GM23338 (cell line): ENCODE results near the gene CCDC120. TPM values are rescaled to one million over a fixed set of nuclear protein-coding genes. Genes with fewer than 3 reads are reported as not detected.

Source experiments
- ATAC-seq: fragments of 200-7000 bp; cut with Tn5 transposase; 3 replicates; pipeline ENCODE4 v1.9.1; 2020
- DNase-seq: peaks from one replicate; pipeline ENCODE4 v3.0.0-alpha.2; 2015; ENCODE audit warnings: low spot score
- H2AFZ ChIP-seq: fragments of 200-600 bp; sonication (generic); 2 replicates; pipeline ENCODE4 v1.8.0; 2016; ENCODE audit warnings: antibody characterized with exemption, mild to moderate bottlenecking, moderate library complexity
- H3F3A ChIP-seq: fragments of 200-600 bp; sonication (generic); replicated peaks from 2 replicates; pipeline ENCODE4 v1.8.0; 2017; ENCODE audit warnings: antibody characterized with exemption, mixed run types, low read depth
- H3K27ac ChIP-seq: fragments of 200-600 bp; sonication (generic); 2 replicates; pipeline ENCODE4 v1.6.1; 2016; ENCODE audit warnings: low read depth
- H3K27me3 ChIP-seq: fragments of 200-600 bp; sonication (generic); 2 replicates; pipeline ENCODE4 v1.8.0; 2016; ENCODE audit warnings: mild to moderate bottlenecking, mixed run types, moderate library complexity; ENCODE audit not compliant: insufficient read depth
- H3K36me3 ChIP-seq: fragments of 200-600 bp; sonication (generic); 2 replicates; pipeline ENCODE4 v1.8.0; 2016; ENCODE audit warnings: mild to moderate bottlenecking; ENCODE audit not compliant: insufficient read depth
- H3K4me1 ChIP-seq: fragments of 200-600 bp; sonication (generic); 2 replicates; pipeline ENCODE4 v1.8.0; 2016; ENCODE audit warnings: mild to moderate bottlenecking, moderate library complexity; ENCODE audit not compliant: insufficient read depth
- H3K4me2 ChIP-seq: fragments of 200-600 bp; sonication (generic); 2 replicates; pipeline ENCODE4 v1.7.1; 2017; ENCODE audit warnings: mixed run types
- H3K4me3 ChIP-seq: fragments of 200-600 bp; sonication (generic); 2 replicates; pipeline ENCODE4 v1.6.1; 2016; ENCODE audit warnings: mixed run types
- H3K79me2 ChIP-seq: fragments of 200-600 bp; sonication (generic); replicated peaks from 2 replicates; pipeline ENCODE4 v1.8.0; 2017; ENCODE audit warnings: mild to moderate bottlenecking; ENCODE audit not compliant: insufficient read depth
- H3K9me2 ChIP-seq: fragments of 200-600 bp; sonication (generic); 2 replicates; pipeline ENCODE4 v1.8.0; 2017; ENCODE audit not compliant: insufficient read depth
- H4K20me1 ChIP-seq: fragments of 200-600 bp; sonication (generic); replicated peaks from 2 replicates; pipeline ENCODE4 v1.8.0; 2017; ENCODE audit warnings: mild to moderate bottlenecking; ENCODE audit not compliant: insufficient read depth
- H3K27ac Mint-ChIP-seq: 2 replicates; pipeline ENCODE4 v1.8.0; 2020; ENCODE audit warnings: inconsistent platforms, mild to moderate bottlenecking, moderate library complexity, mixed read lengths
- H3K27me3 Mint-ChIP-seq: 3 replicates; pipeline ENCODE4 v1.8.0; 2022; ENCODE audit warnings: low read depth, mild to moderate bottlenecking, moderate library complexity, mixed read lengths, inconsistent platforms; ENCODE audit not compliant: insufficient read depth, poor library complexity
- H3K36me3 Mint-ChIP-seq: 3 replicates; pipeline ENCODE4 v1.8.0; 2021; ENCODE audit warnings: low read depth, mild to moderate bottlenecking, inconsistent platforms, moderate library complexity, mixed read lengths
- H3K4me1 Mint-ChIP-seq: 3 replicates; pipeline ENCODE4 v1.8.0; 2020; ENCODE audit warnings: mild to moderate bottlenecking, inconsistent platforms, mixed read lengths
- H3K4me3 Mint-ChIP-seq: 3 replicates; pipeline ENCODE4 v1.8.0; 2021; ENCODE audit warnings: moderate library complexity, mild to moderate bottlenecking, inconsistent platforms, mixed read lengths
- H3K9me3 Mint-ChIP-seq: 3 replicates; pipeline ENCODE4 v1.8.0; 2020; ENCODE audit warnings: moderate library complexity, mild to moderate bottlenecking, inconsistent platforms, mixed read lengths
- CREB1 ChIP-seq: fragments of 250-450 bp; sonication (Bioruptor Pico); IDR thresholded peaks from 2 replicates; pipeline ENCODE4 v1.5.0; 2020; ENCODE audit warnings: low read depth, mild to moderate bottlenecking, moderate library complexity
- CTCF ChIP-seq, 2 experiments: fragments of 200-600 bp in 1 of 2; sonication (generic) in 1 of 2; conservative IDR thresholded peaks; 2 replicates each; pipeline versions ENCODE4 v1.5.1 to v1.6.1; 2016 to 2017; ENCODE audit warnings: antibody characterized with exemption in 2 of 2, low read depth in 2 of 2, mild to moderate bottlenecking in 2 of 2, moderate library complexity in 1 of 2
- ETS1 ChIP-seq: IDR thresholded peaks from 2 replicates; pipeline ENCODE4 v1.6.1; 2016; ENCODE audit warnings: antibody characterized with exemption
- EZH2 ChIP-seq: fragments of 200-600 bp; sonication (generic); IDR thresholded peaks from one replicate; pipeline ENCODE4 v1.8.0; 2017; ENCODE audit warnings: antibody characterized with exemption, mild to moderate bottlenecking, low read depth; ENCODE audit not compliant: unreplicated experiment
- EZH2phosphoT487 ChIP-seq: fragments of 200-600 bp; sonication (generic); IDR thresholded peaks from one replicate; pipeline ENCODE4 v1.8.1; 2018; ENCODE audit warnings: antibody characterized with exemption; ENCODE audit not compliant: unreplicated experiment
- JUNB ChIP-seq: IDR thresholded peaks from one replicate; pipeline ENCODE4 v1.6.1; 2016; ENCODE audit warnings: antibody characterized with exemption; ENCODE audit not compliant: unreplicated experiment
- NANOG ChIP-seq: IDR thresholded peaks from 2 replicates; pipeline ENCODE4 v1.6.1; 2016; ENCODE audit warnings: antibody characterized with exemption, borderline replicate concordance
- POLR2AphosphoS5 ChIP-seq: IDR thresholded peaks from 2 replicates; pipeline ENCODE4 v1.6.1; 2016; ENCODE audit warnings: antibody characterized with exemption, low read depth
- REST ChIP-seq: IDR thresholded peaks from one replicate; pipeline ENCODE4 v1.6.1; 2018; ENCODE audit warnings: antibody characterized with exemption; ENCODE audit not compliant: unreplicated experiment
- STAT1 ChIP-seq: IDR thresholded peaks from one replicate; pipeline ENCODE4 v1.6.1; 2016; ENCODE audit warnings: antibody characterized with exemption; ENCODE audit not compliant: unreplicated experiment
- ZNF114 ChIP-seq: fragments of 250-450 bp; sonication (Bioruptor Pico); IDR thresholded peaks from 2 replicates; pipeline ENCODE4 v1.5.0; 2020; ENCODE audit warnings: mild to moderate bottlenecking, moderate library complexity
- ZNF331 ChIP-seq: fragments of 250-450 bp; sonication (Bioruptor Pico); IDR thresholded peaks from 2 replicates; pipeline ENCODE4 v1.5.0; 2020; ENCODE audit warnings: low read depth, mild to moderate bottlenecking, moderate library complexity
- ZNF462 ChIP-seq: fragments of 250-450 bp; sonication (Bioruptor Pico); IDR thresholded peaks from 2 replicates; pipeline ENCODE4 v1.5.0; 2020; ENCODE audit warnings: mild to moderate bottlenecking, moderate library complexity
- polyA plus RNA-seq: library from polyadenylated mRNA; unstranded; fragments of >200 nt; fragmentation: Nextera tagmentation; extraction: Ambion mirVana; gene quantifications from 2 replicates; pipeline ENCODE4 v1.2.1, GENCODE V29; 2016
- total RNA-seq: library from RNA; depleted of rRNA; stranded (reverse); fragments of >200 nt; shearing (Covaris generic); gene quantifications from 2 replicates; pipeline ENCODE4 v1.2.3, GENCODE V29; 2014

The CCDC120 gene
- total and polyA plus RNA-seq, 2 experiments from 2014 or later, result 3.3 to 9.9 TPM

GRCh38 chrX:49061490-49061889 lies 2.7 kb downstream of the CCDC120 start:
- Histone ChIP-seq H3K27me3 (no peaks in the 10 kb centered on the region), H3K79me2 (0 out of 2 replicates have a peak, but pooled peaks cover 5% of the 10 kb centered on the region), H3K9me2 (no peaks in the 10 kb centered on the region), H4K20me1 (no peaks in the 10 kb centered on the region), H3K4me3 (no peak overlapping the region), H3F3A (no peaks in the 10 kb centered on the region), H3K27ac (no peak overlapping the region), H2AFZ (no peak overlapping the region), H3K4me2 (no peak overlapping the region), H3K36me3 (no peaks in the 10 kb centered on the region), H3K4me1 (no peaks in the 10 kb centered on the region)
- no peak for DNase-seq
- Mint-ChIP-seq H3K9me3 (no peaks in the 10 kb centered on the region), H3K4me3 (no peak overlapping the region), H3K4me1 (peaks cover 4% of the 10 kb centered on the region; the same call in 2 of the 3 replicates), H3K27me3 (peaks cover 2% of the 10 kb centered on the region), H3K36me3 (peaks cover 9% of the 10 kb centered on the region; the same call in 2 of the 3 replicates), H3K27ac (no peak overlapping the region)
- TF ChIP-seq ZNF331 (no peak), ZNF114 (no peak), CREB1 (no peak), ETS1 (no peak), REST (no peak), EZH2phosphoT487 (no peak), STAT1 (no peak), ZNF462 (CRISPR knock-in tag) (no peak), EZH2 (no peak), JUNB (no peak), CTCF (conservative IDR thresholded peaks at IDR 0.05; ENCODE audit: low read depth in 2 of 2) (no peak), NANOG (no peak), POLR2AphosphoS5 (no peak)
- ATAC-seq, result no peak
